H1 (cell line): Measurements from ENCODE around the gene PDK3. TPM values are rescaled to one million over a fixed set of nuclear protein-coding genes. Genes with fewer than 3 reads are reported as not detected.

Source experiments
- CTCF ChIA-PET: fragments of 300-600 bp; sonication (Branson Sonifier 250); formaldehyde crosslinking; loops from one replicate; lab custom pipeline; 2021; ENCODE audit not compliant: partially characterized antibody; lab: Charles Lee
- POLR2A ChIA-PET: fragments of 300-600 bp; sonication (Branson Sonifier 250); formaldehyde crosslinking; loops from one replicate; lab custom pipeline; 2021; ENCODE audit warnings: inconsistent platforms; ENCODE audit not compliant: partially characterized antibody; lab: Charles Lee
- DNase-seq, 2 experiments: peaks; one replicate each; pipeline versions ENCODE4 v3.0.0 to v3.0.0-alpha.2; 2010 to 2022; ENCODE audit warnings: low spot score in 2 of 2, low read depth in 1 of 2, mixed read lengths in 1 of 2
- FAIRE-seq: peaks from 2 replicates; lab custom pipeline; 2011; peaks lifted over from hg19 to GRCh38; lab: Jason Lieb, UNC
- H2AFZ ChIP-seq: 2 replicates; pipeline ENCODE4 v1.8.1; 2012; ENCODE audit warnings: low read length, inconsistent platforms
- H2AK5ac ChIP-seq: 2 replicates; pipeline ENCODE4 v1.6.1; 2013; ENCODE audit warnings: low read depth, low read length
- H2BK120ac ChIP-seq: replicated peaks from 2 replicates; pipeline ENCODE3; 2013; ENCODE audit warnings: low read depth, low read length, inconsistent platforms
- H2BK12ac ChIP-seq: 2 replicates; pipeline ENCODE4 v1.6.1; 2013; ENCODE audit warnings: low read depth, low read length
- H2BK15ac ChIP-seq: 2 replicates; pipeline ENCODE4 v1.6.1; 2013; ENCODE audit warnings: low read length
- H2BK20ac ChIP-seq: 2 replicates; pipeline ENCODE4 v1.6.1; 2013; ENCODE audit warnings: low read length
- H2BK5ac ChIP-seq: 2 replicates; pipeline ENCODE4 v1.6.1; 2013; ENCODE audit warnings: low read depth, low read length
- H3K14ac ChIP-seq: 2 replicates; pipeline ENCODE4 v1.6.1; 2013; ENCODE audit warnings: inconsistent platforms; ENCODE audit not compliant: insufficient read length
- H3K18ac ChIP-seq: 2 replicates; pipeline ENCODE4 v1.6.1; 2013; ENCODE audit warnings: low read length; ENCODE audit errors: extremely low read depth
- H3K23ac ChIP-seq: 2 replicates; pipeline ENCODE4 v1.6.1; 2013; ENCODE audit warnings: inconsistent platforms; ENCODE audit not compliant: insufficient read length
- H3K23me2 ChIP-seq: 2 replicates; pipeline ENCODE4 v1.6.1; 2013; ENCODE audit warnings: low read depth, low read length
- H3K27ac ChIP-seq: 2 replicates; pipeline ENCODE4 v1.6.1; 2011; ENCODE audit warnings: low read depth, low read length, inconsistent platforms
- H3K27me3 ChIP-seq, 4 experiments: replicated peaks in 1 of 4; 1 replicate in 1 of 4; 2 replicates in 3 of 4; pipeline versions ENCODE4 v1.6.1 to v1.8.1; 2011 to 2013; ENCODE audit warnings: low read length in 3 of 4, mild to moderate bottlenecking in 3 of 4, inconsistent platforms in 2 of 4, mixed read lengths in 2 of 4, moderate library complexity in 1 of 4; ENCODE audit not compliant: control insufficient read depth in 3 of 4, insufficient read depth in 3 of 4; ENCODE audit errors: extremely low read depth in 1 of 4
- H3K36me3 ChIP-seq, 4 experiments: 2 replicates each; pipeline versions ENCODE4 v1.6.1 to v1.8.1; 2011 to 2013; ENCODE audit warnings: mild to moderate bottlenecking in 4 of 4, low read length in 3 of 4, moderate library complexity in 2 of 4, control low read depth in 1 of 4, inconsistent platforms in 1 of 4; ENCODE audit not compliant: insufficient read depth in 4 of 4, control insufficient read depth in 2 of 4
- H3K4ac ChIP-seq: replicated peaks from 2 replicates; pipeline ENCODE3; 2013; ENCODE audit warnings: low read length, low read depth, mixed read lengths, inconsistent platforms; ENCODE audit not compliant: insufficient read length
- H3K4me1 ChIP-seq, 4 experiments: replicated peaks in 1 of 4; 1 replicate in 1 of 4; 2 replicates in 3 of 4; pipeline versions ENCODE4 v1.6.1 to v1.8.1; 2011 to 2013; ENCODE audit warnings: low read length in 3 of 4, inconsistent platforms in 2 of 4, mixed read lengths in 1 of 4; ENCODE audit not compliant: insufficient read depth in 4 of 4, control insufficient read depth in 3 of 4
- H3K4me2 ChIP-seq, 2 experiments: 2 replicates each; pipeline versions ENCODE4 v1.6.1 to v1.8.1; 2011 to 2013; ENCODE audit warnings: low read depth in 2 of 2, low read length in 2 of 2, control low read depth in 1 of 2, inconsistent platforms in 1 of 2, mild to moderate bottlenecking in 1 of 2; ENCODE audit not compliant: insufficient read depth in 1 of 2
- H3K4me3 ChIP-seq, 4 experiments: fragments of 200-600, 300-600 bp in 1 of 4; sonication (generic), shearing (Covaris generic), sonication (Bioruptor Twin) in 1 of 4; 2 replicates each; pipeline versions ENCODE4 v1.5.1 to v1.8.1; 2011 to 2016; ENCODE audit warnings: low read length in 4 of 4, low read depth in 3 of 4, control low read depth in 2 of 4, inconsistent platforms in 2 of 4, mild to moderate bottlenecking in 2 of 4, mixed read lengths in 1 of 4, moderate library complexity in 1 of 4; ENCODE audit not compliant: insufficient read depth in 2 of 4; ENCODE audit errors: extremely low read depth in 1 of 4
- H3K56ac ChIP-seq: replicated peaks from 2 replicates; pipeline ENCODE3; 2013; ENCODE audit warnings: low read depth, mild to moderate bottlenecking, mixed read lengths, low read length, inconsistent platforms; ENCODE audit not compliant: insufficient read length
- H3K79me1 ChIP-seq: 2 replicates; pipeline ENCODE4 v1.6.1; 2013; ENCODE audit warnings: low read depth, low read length, control low read depth
- H3K79me2 ChIP-seq, 2 experiments: 2 replicates each; pipeline versions ENCODE4 v1.6.1 to v1.8.1; 2012 to 2013; ENCODE audit warnings: low read length in 2 of 2, mild to moderate bottlenecking in 2 of 2, inconsistent platforms in 1 of 2; ENCODE audit not compliant: insufficient read depth in 2 of 2, control insufficient read depth in 1 of 2
- H3K9ac ChIP-seq, 4 experiments: replicated peaks in 1 of 4; 1 replicate in 1 of 4; 2 replicates in 3 of 4; pipeline versions ENCODE4 v1.6.1 to v1.8.1; 2011 to 2013; ENCODE audit warnings: low read depth in 3 of 4, low read length in 3 of 4, control low read depth in 2 of 4, mild to moderate bottlenecking in 2 of 4, moderate library complexity in 2 of 4, inconsistent platforms in 1 of 4; ENCODE audit errors: extremely low read depth in 1 of 4
- H3K9me3 ChIP-seq, 2 experiments: 2 replicates each; pipeline versions ENCODE4 v1.6.1 to v1.8.1; 2012 to 2013; ENCODE audit warnings: mild to moderate bottlenecking in 2 of 2, moderate library complexity in 2 of 2, control low read depth in 1 of 2, inconsistent platforms in 1 of 2, low read depth in 1 of 2, low read length in 1 of 2, mixed read lengths in 1 of 2; ENCODE audit not compliant: insufficient read depth in 2 of 2
- H4K20me1 ChIP-seq, 2 experiments: replicated peaks in 1 of 2; 2 replicates each; pipeline versions ENCODE3 to v1.8.1; 2011 to 2013; ENCODE audit warnings: inconsistent platforms in 2 of 2, low read length in 2 of 2, mild to moderate bottlenecking in 1 of 2; ENCODE audit not compliant: insufficient read depth in 2 of 2, control insufficient read depth in 1 of 2
- H4K5ac ChIP-seq: 2 replicates; pipeline ENCODE4 v1.6.1; 2013; ENCODE audit warnings: low read length, low read depth, mixed read lengths, inconsistent platforms; ENCODE audit not compliant: insufficient read length
- H4K8ac ChIP-seq: 2 replicates; pipeline ENCODE4 v1.8.0; 2013; ENCODE audit warnings: mild to moderate bottlenecking, moderate library complexity, low read length, inconsistent platforms; ENCODE audit not compliant: insufficient read depth; ENCODE audit errors: extremely low read depth
- H4K91ac ChIP-seq: replicated peaks from 2 replicates; pipeline ENCODE3; 2013; ENCODE audit warnings: low read length, mixed read lengths, inconsistent platforms; ENCODE audit not compliant: insufficient read length
- ATF2 ChIP-seq: IDR thresholded peaks from 2 replicates; pipeline ENCODE4 v1.6.1; 2012; ENCODE audit warnings: low read length, inconsistent platforms
- CTCF ChIP-seq, 3 experiments: IDR thresholded peaks; 1 replicate in 2 of 3; 2 replicates in 1 of 3; pipeline versions ENCODE4 v1.5.1 to v1.6.1; 2011; ENCODE audit warnings: low read length in 3 of 3, mild to moderate bottlenecking in 3 of 3, inconsistent platforms in 2 of 3, low read depth in 1 of 3, moderate library complexity in 1 of 3; ENCODE audit not compliant: insufficient read depth in 1 of 3; ENCODE audit errors: control extremely low read depth in 1 of 3
- EZH2 ChIP-seq: fragments of 200-600 bp; sonication (generic); IDR thresholded peaks from 2 replicates; pipeline ENCODE4 v1.7.1; 2012; ENCODE audit warnings: low read depth, mild to moderate bottlenecking, moderate library complexity, low read length, inconsistent platforms; ENCODE audit not compliant: severe bottlenecking
- KDM4A ChIP-seq: IDR thresholded peaks from one replicate; pipeline ENCODE4 v1.7.1; 2012; ENCODE audit warnings: low read depth, mild to moderate bottlenecking, moderate library complexity, low read length, inconsistent platforms; ENCODE audit not compliant: severe bottlenecking
- SUZ12 ChIP-seq: fragments of 200-600 bp; sonication (generic); IDR thresholded peaks from 2 replicates; pipeline ENCODE4 v1.6.1; 2012; ENCODE audit warnings: mild to moderate bottlenecking, inconsistent platforms, low read length, moderate library complexity, mixed read lengths
- TAF7 ChIP-seq: optimal IDR thresholded peaks from 2 replicates; pipeline ENCODE3; 2011; ENCODE audit warnings: low read depth, mild to moderate bottlenecking, inconsistent platforms, low read length, moderate library complexity, borderline replicate concordance
- TCF12 ChIP-seq: IDR thresholded peaks from 2 replicates; pipeline ENCODE4 v1.6.1; 2011; ENCODE audit warnings: low read depth, mild to moderate bottlenecking, low read length
- TEAD4 ChIP-seq: IDR thresholded peaks from 2 replicates; pipeline ENCODE4 v1.6.1; 2012; ENCODE audit warnings: low read depth, low read length, inconsistent platforms, mixed read lengths
- WGBS, 2 experiments: shearing (Covaris generic) in 1 of 2; methylation state at CpG; one replicate each; pipeline versions ENCODE4 v1.1.6 to v1.1.7; 2013 to 2015; ENCODE audit warnings: low lambda C conversion rate in 2 of 2, mixed read lengths in 2 of 2, inconsistent platforms in 1 of 2, low coverage in 1 of 2, missing lambda C conversion rate in 1 of 2; ENCODE audit not compliant: insufficient replicate concordance in 2 of 2, insufficient coverage in 1 of 2, insufficient read length in 1 of 2; ENCODE audit errors: extremely low coverage in 1 of 2, missing lambda C conversion rate in 1 of 2; 5-methylcytosine and 5-hydroxymethylcytosine counted together
- polyA plus RNA-seq, 7 experiments: library from polyadenylated mRNA; depleted of rRNA in 3 of 7; stranded (reverse) in 5 of 7; unstranded in 2 of 7; fragments of >200 nt in 5 of 7; fragments of 200-250 nt in 2 of 7; gene quantifications; 1 replicate in 5 of 7; 2 replicates in 1 of 7; 4 replicates in 1 of 7; pipeline versions ENCODE4 v1.2.1 to v1.2.3, GENCODE V29; 2011 to 2013; ENCODE audit warnings: missing spikeins in 2 of 7, mixed read lengths in 2 of 7
- total RNA-seq: library from RNA; stranded (reverse); fragmentation: NEBNext Ultra II Directional; extraction: Animal tissue kit (Norgen Biotek cat#: 25700); gene quantifications from 2 replicates; pipeline ENCODE4 v1.2.1, GENCODE V29; 2021

Gene PDK3
- total and polyA plus RNA-seq, 2 of the 8 experiments (the other 6 are each of a cell fraction or from before 2014, with no cell fraction given): 22.5 to 25.5 TPM

- H2BK12ac ChIP-seq: no peak overlapping the region
- ChIA-PET POLR2A (interaction anchor here (1.1 kb wide), 1 partner anchor 21 kb away, joined by 4 read pairs; the partner anchor contains the start of gene PDK3), CTCF (interaction anchor here (0.6 kb wide), 1 partner anchor 192 kb away, joined by 3 read pairs; no protein-coding TSS in a partner anchor)
- H4K20me1 ChIP-seq: peaks cover 0 to 2% of the 10 kb centered on the region in 2 experiments
- no peak overlapping the region for H4K8ac ChIP-seq
- H2BK20ac ChIP-seq: no peak overlapping the region
- no peak for FAIRE-seq
- H3K79me2 ChIP-seq: peaks cover 0 to 13% of the 10 kb centered on the region in 2 experiments; a peak in 1 of 4 replicates
- no peaks in the 10 kb centered on the region for H3K9me3 ChIP-seq
- no peak overlapping the region for H3K9ac ChIP-seq
- no peaks in the 10 kb centered on the region for H3K36me3 ChIP-seq
- no peak overlapping the region for H2AK5ac ChIP-seq
- 93% methylated on average over 7 of the region's 10 CpGs; no CpG with 5 or more reads in 1 of the 2 experiments for WGBS, 2 experiments
- H2BK5ac ChIP-seq: no peak overlapping the region
- H3K27me3 ChIP-seq: no peaks in the 10 kb centered on the region
- no peak overlapping the region for H3K56ac ChIP-seq
- H4K5ac ChIP-seq: no peak overlapping the region
- H3K4me2 ChIP-seq: no peak overlapping the region
- H3K4me3 ChIP-seq: no peak overlapping the region
- no peak overlapping the region for H3K4ac ChIP-seq
- no peak overlapping the region for H3K18ac ChIP-seq
- no peak overlapping the region for H4K91ac ChIP-seq
- H3K27ac ChIP-seq: no peak overlapping the region
- H2BK120ac ChIP-seq: no peak overlapping the region
- H2AFZ ChIP-seq: no peak overlapping the region
- no peaks in the 10 kb centered on the region; the same call in 1 of the 2 replicates for H3K79me1 ChIP-seq
- no peak overlapping the region for H3K23ac ChIP-seq
- H3K23me2 ChIP-seq: no peaks in the 10 kb centered on the region
- DNase-seq: no peak
- H3K4me1 ChIP-seq: no peaks in the 10 kb centered on the region; a peak in 1 of 7 replicates
- no peak overlapping the region for H2BK15ac ChIP-seq
- H3K14ac ChIP-seq: no peak overlapping the region
- no peak for TF ChIP-seq TAF7
- no peak for TF ChIP-seq SUZ12
- TF ChIP-seq EZH2: no peak
- no peak for TF ChIP-seq TCF12
- TF ChIP-seq ATF2: no peak
- TF ChIP-seq KDM4A: no peak
- TF ChIP-seq CTCF (IDR thresholded peaks at IDR 0.05; ENCODE audit: control extremely low read depth in 1 of 3, insufficient read depth in 1 of 3, low read depth in 1 of 3, low read length in 3 of 3): no peak
- no peak for TF ChIP-seq TEAD4
Observed at GRCh38 chrX:24485976-24486680, 21.0 kb downstream of the PDK3 start.
